Measurements from ENCODE around the gene CD70. TPM values are rescaled to one million over a fixed set of nuclear protein-coding genes. Genes with fewer than 3 reads are reported as not detected.
"Not testable (repeated sequence)": the region's sequence is repeated elsewhere in the genome, so short reads cannot be mapped to it uniquely, and the experiment has no call there.

The CD70 gene
- total RNA-seq, 1 experiment from 2014 or later = 2.0 TPM

DNA sequence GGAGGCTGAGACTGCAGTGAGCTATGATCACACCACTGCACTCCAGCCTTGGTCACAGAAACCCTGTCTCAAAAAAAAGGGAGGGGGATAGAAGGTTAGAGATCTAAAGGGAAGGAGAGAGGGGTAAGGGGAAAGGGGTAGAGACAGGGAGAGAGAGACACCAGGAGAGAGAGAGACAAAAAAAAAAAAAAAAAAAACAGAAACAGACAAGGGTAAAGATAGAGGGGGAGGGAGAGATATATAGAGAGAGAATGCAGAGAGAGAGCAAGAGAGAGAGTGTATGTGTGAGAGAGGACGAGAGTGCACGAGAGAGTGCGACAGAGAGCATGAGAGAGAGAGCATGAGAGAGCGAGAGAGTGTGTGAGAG, 4.2 kb downstream of the CD70 start:
- Histone ChIP-seq H3K27me3 (replicated peaks; ENCODE audit: insufficient read depth, low read depth, low read length, poor library complexity) (peaks cover 14% of the 10 kb centered on the region), H3K36me3 (ENCODE audit: insufficient read depth, low read length, poor library complexity, severe bottlenecking) (no peaks in the 10 kb centered on the region), H3K9me3 (ENCODE audit: low read depth, low read length, poor library complexity, severe bottlenecking) (no peaks in the 10 kb centered on the region), H3K27ac (ENCODE audit: low read depth, low read length, poor library complexity, severe bottlenecking) (no peak overlapping the region), H3K4me1 (ENCODE audit: insufficient read depth, low read length, poor library complexity, severe bottlenecking) (peaks cover 28% of the 10 kb centered on the region), H3K4me3 (ENCODE audit: low read depth, low read length, poor library complexity, severe bottlenecking) (peak overlapping the region; percentile 36)
- intact Hi-C loops (cut with micrococcal nuclease; ENCODE audit: unreplicated experiment) = no loop called here
- CTCF ChIA-PET = no interaction called here
- TF ChIP-seq, protein P1, sequence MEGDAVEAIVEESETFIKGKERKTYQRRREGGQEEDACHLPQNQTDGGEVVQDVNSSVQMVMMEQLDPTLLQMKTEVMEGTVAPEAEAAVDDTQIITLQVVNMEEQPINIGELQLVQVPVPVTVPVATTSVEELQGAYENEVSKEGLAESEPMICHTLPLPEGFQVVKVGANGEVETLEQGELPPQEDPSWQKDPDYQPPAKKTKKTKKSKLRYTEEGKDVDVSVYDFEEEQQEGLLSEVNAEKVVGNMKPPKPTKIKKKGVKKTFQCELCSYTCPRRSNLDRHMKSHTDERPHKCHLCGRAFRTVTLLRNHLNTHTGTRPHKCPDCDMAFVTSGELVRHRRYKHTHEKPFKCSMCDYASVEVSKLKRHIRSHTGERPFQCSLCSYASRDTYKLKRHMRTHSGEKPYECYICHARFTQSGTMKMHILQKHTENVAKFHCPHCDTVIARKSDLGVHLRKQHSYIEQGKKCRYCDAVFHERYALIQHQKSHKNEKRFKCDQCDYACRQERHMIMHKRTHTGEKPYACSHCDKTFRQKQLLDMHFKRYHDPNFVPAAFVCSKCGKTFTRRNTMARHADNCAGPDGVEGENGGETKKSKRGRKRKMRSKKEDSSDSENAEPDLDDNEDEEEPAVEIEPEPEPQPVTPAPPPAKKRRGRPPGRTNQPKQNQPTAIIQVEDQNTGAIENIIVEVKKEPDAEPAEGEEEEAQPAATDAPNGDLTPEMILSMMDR (conservative IDR thresholded peaks at IDR 0.05; ENCODE audit: low read depth, low read length) = no peak
- TF ChIP-seq EZH2 (IDR thresholded peaks at IDR 0.05; ENCODE audit: borderline replicate concordance, low read depth, low read length, poor library complexity, severe bottlenecking) = no peak
- BruUV-seq (replicated peaks) = no TSS peak
- DNase-seq (ENCODE audit: low spot score) = no peak
- POLR2A ChIA-PET (ENCODE audit: low non-redundant PET) = no interaction called here

GRCh38 chr19:6586056-6586455, 4.9 kb downstream of the CD70 start:
- H3K4me3 ChIP-seq (ENCODE audit: low read depth, low read length, poor library complexity, severe bottlenecking) = no peak overlapping the region
- ChIA-PET POLR2A (ENCODE audit: low non-redundant PET) (no interaction called here), CTCF (no interaction called here)
- no peak for DNase-seq (ENCODE audit: low spot score)
- H3K27ac ChIP-seq (ENCODE audit: low read depth, low read length, poor library complexity, severe bottlenecking) = no peak overlapping the region
- no peaks in the 10 kb centered on the region for H3K36me3 ChIP-seq (ENCODE audit: insufficient read depth, low read length, poor library complexity, severe bottlenecking)
- no peak for TF ChIP-seq EZH2 (IDR thresholded peaks at IDR 0.05; ENCODE audit: borderline replicate concordance, low read depth, low read length, poor library complexity, severe bottlenecking)
- TF ChIP-seq, protein P1 (conservative IDR thresholded peaks at IDR 0.05; ENCODE audit: low read depth, low read length) = no peak
- peaks cover 14% of the 10 kb centered on the region for H3K27me3 ChIP-seq (replicated peaks; ENCODE audit: insufficient read depth, low read depth, low read length, poor library complexity)
- intact Hi-C loops (cut with micrococcal nuclease; ENCODE audit: unreplicated experiment) = no loop called here
- BruUV-seq (replicated peaks) = no TSS peak
- H3K4me1 ChIP-seq (ENCODE audit: insufficient read depth, low read length, poor library complexity, severe bottlenecking) = peaks cover 28% of the 10 kb centered on the region
- H3K9me3 ChIP-seq (ENCODE audit: low read depth, low read length, poor library complexity, severe bottlenecking) = no peaks in the 10 kb centered on the region

DNA sequence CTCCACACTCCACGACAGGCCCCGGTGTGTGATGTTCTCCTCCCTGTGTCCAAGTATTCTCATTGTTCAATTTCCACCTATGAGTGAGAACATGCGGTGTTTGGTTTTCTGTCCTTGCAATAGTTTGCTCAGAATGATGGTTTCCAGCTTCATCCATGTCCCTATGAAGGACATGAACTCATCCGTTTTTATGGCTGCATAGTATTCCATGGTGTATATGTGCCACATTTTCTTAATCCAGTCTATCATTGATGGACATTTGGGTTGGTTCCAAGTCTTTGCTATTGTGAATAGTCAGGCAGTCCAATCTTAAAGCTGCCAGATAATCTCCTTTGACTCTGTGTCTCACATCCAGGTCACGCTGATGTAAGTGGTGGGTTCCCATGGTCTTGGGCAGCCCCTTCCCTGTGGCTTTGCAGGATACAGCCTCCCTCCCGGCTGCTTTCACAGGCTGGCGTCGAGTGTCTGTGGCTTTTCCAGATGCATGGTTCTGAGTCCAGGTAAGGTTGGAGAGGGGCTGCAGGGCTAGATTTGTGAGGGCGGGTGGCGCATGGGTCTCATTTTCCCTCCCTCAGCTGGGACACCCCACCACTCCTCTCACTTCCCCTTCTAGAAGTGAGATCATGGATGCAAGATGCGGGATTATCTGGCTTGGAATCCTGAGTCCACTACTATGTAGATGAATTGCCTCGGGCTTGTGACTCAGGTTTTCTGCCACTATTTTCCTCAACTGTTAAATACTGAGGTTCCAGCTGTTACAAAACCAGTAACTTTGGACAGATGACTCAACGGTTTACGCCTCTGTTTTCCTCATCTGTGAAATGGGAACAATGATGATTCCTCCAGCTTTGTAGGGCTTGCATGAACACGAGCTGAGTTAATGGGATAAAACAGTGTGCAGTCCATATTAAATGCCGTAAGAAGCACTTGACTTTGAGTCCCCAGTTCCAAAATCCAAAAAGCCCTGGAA, 8.2 kb downstream of the CD70 start:
- H3K27ac ChIP-seq (ENCODE audit: low read depth, low read length, poor library complexity, severe bottlenecking); H3K4me3 ChIP-seq (ENCODE audit: low read depth, low read length, poor library complexity, severe bottlenecking); DNase-seq (ENCODE audit: low spot score); CTCF ChIA-PET; H3K27me3 ChIP-seq (replicated peaks; ENCODE audit: insufficient read depth, low read depth, low read length, poor library complexity); POLR2A ChIA-PET (ENCODE audit: low non-redundant PET); H3K36me3 ChIP-seq (ENCODE audit: insufficient read depth, low read length, poor library complexity, severe bottlenecking); BruUV-seq (replicated peaks); intact Hi-C loops (cut with micrococcal nuclease; ENCODE audit: unreplicated experiment); H3K9me3 ChIP-seq (ENCODE audit: low read depth, low read length, poor library complexity, severe bottlenecking): not testable (repeated sequence)
- H3K4me1 ChIP-seq (ENCODE audit: insufficient read depth, low read length, poor library complexity, severe bottlenecking) = peaks cover 13% of the 10 kb centered on the region

DNA sequence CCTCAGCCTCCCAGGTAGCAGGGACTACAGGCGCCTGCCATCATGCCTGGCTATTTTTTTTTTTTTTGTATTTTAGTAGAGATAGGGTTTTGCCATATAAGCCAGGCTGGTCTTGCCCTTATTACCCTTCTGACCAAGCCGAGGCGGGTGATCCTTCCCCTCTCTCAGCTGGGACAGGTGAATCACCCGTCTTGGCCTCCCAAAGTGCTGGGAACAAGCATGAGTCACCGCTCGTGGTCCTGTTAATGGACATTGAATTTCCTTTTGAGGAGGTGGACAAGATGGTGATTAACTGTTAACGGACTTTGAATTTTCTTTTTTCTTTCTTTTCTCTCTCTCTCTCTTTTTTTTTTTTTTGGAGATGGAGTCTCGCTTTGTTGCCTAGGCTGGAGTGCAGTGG, 10.6 kb downstream of the CD70 start:
- no peak for DNase-seq (ENCODE audit: low spot score)
- Histone ChIP-seq H3K27ac (ENCODE audit: low read depth, low read length, poor library complexity, severe bottlenecking) (no peak overlapping the region), H3K4me3 (ENCODE audit: low read depth, low read length, poor library complexity, severe bottlenecking) (no peak overlapping the region), H3K4me1 (ENCODE audit: insufficient read depth, low read length, poor library complexity, severe bottlenecking) (peaks cover 19% of the 10 kb centered on the region), H3K9me3 (ENCODE audit: low read depth, low read length, poor library complexity, severe bottlenecking) (peaks cover 6% of the 10 kb centered on the region), H3K27me3 (replicated peaks; ENCODE audit: insufficient read depth, low read depth, low read length, poor library complexity) (no peaks in the 10 kb centered on the region), H3K36me3 (ENCODE audit: insufficient read depth, low read length, poor library complexity, severe bottlenecking) (no peaks in the 10 kb centered on the region)
- no peak for TF ChIP-seq EZH2 (IDR thresholded peaks at IDR 0.05; ENCODE audit: borderline replicate concordance, low read depth, low read length, poor library complexity, severe bottlenecking)
- TF ChIP-seq, protein P1 (conservative IDR thresholded peaks at IDR 0.05; ENCODE audit: low read depth, low read length) = no peak
- no TSS peak for BruUV-seq (replicated peaks)
- intact Hi-C loops (cut with micrococcal nuclease; ENCODE audit: unreplicated experiment) = no loop called here
- ChIA-PET CTCF (no interaction called here), POLR2A (ENCODE audit: low non-redundant PET) (no interaction called here)
